Neural crest cell (in vitro differentiated cells): ENCODE measurements around the gene ELOVL6. TPM values are rescaled to one million over a fixed set of nuclear protein-coding genes. Genes with fewer than 3 reads are reported as not detected.

ENCODE experiments used
- DNase-seq: peaks from one replicate; pipeline ENCODE4 v3.0.0; 2021; ENCODE audit warnings: low read depth, mixed read lengths, low spot score
- H3K27ac Mint-ChIP-seq: one replicate; pipeline ENCODE4 v1.8.0; 2021; ENCODE audit warnings: mild to moderate bottlenecking, mixed read lengths; ENCODE audit not compliant: unreplicated experiment
- H3K27me3 Mint-ChIP-seq: 2 replicates; pipeline ENCODE4 v1.8.0; 2021; ENCODE audit warnings: low read depth, mild to moderate bottlenecking, mixed read lengths
- H3K36me3 Mint-ChIP-seq: 2 replicates; pipeline ENCODE4 v1.8.0; 2021; ENCODE audit warnings: low read depth, mild to moderate bottlenecking, mixed read lengths
- H3K4me1 Mint-ChIP-seq: 2 replicates; pipeline ENCODE4 v1.8.0; 2021; ENCODE audit warnings: mixed read lengths
- H3K4me3 Mint-ChIP-seq: one replicate; pipeline ENCODE4 v1.8.0; 2021; ENCODE audit warnings: mild to moderate bottlenecking, mixed read lengths
- H3K9me3 Mint-ChIP-seq: 2 replicates; pipeline ENCODE4 v1.8.0; 2021; ENCODE audit warnings: mixed read lengths
- CTCF ChIP-seq: fragments of 200-600 bp; sonication (generic); conservative IDR thresholded peaks from 2 replicates; pipeline ENCODE4 v1.5.0; 2021; ENCODE audit warnings: antibody characterized with exemption, mild to moderate bottlenecking
- total RNA-seq: library from RNA; stranded (reverse); gene quantifications from 2 replicates; pipeline ENCODE4 v1.2.1, GENCODE V29; 2021

Gene ELOVL6
- total RNA-seq, 1 donor from 2014 or later, result 105 TPM

- no peak for TF ChIP-seq CTCF
- H3K27me3 Mint-ChIP-seq, result no peaks in the 10 kb centered on the region
- H3K4me1 Mint-ChIP-seq, result peaks cover 9% of the 10 kb centered on the region
- H3K36me3 Mint-ChIP-seq, result peaks cover 19% of the 10 kb centered on the region
- no peak for DNase-seq
- no peak overlapping the region for H3K4me3 Mint-ChIP-seq
- no peak overlapping the region for H3K27ac Mint-ChIP-seq
- peaks cover 2% of the 10 kb centered on the region for H3K9me3 Mint-ChIP-seq
Measured at GRCh38 chr4:110124711-110125110, 73.7 kb downstream of the ELOVL6 start.

- peaks cover 2% of the 10 kb centered on the region for H3K9me3 Mint-ChIP-seq
- no peak overlapping the region for H3K4me3 Mint-ChIP-seq
- no peaks in the 10 kb centered on the region for H3K27me3 Mint-ChIP-seq
- no peak overlapping the region for H3K27ac Mint-ChIP-seq
- DNase-seq, result no peak
- H3K4me1 Mint-ChIP-seq, result peaks cover 11% of the 10 kb centered on the region
- H3K36me3 Mint-ChIP-seq, result peaks cover 17% of the 10 kb centered on the region
- no peak for TF ChIP-seq CTCF
Measured at GRCh38 chr4:110122201-110122600, 76.2 kb downstream of the ELOVL6 start.

GRCh38 chr4:110120506-110120905 lies 77.9 kb downstream of the ELOVL6 start:
- no peak for TF ChIP-seq CTCF
- no peak for DNase-seq
- H3K27me3 Mint-ChIP-seq, result no peaks in the 10 kb centered on the region
- peaks cover 2% of the 10 kb centered on the region for H3K9me3 Mint-ChIP-seq
- H3K4me1 Mint-ChIP-seq, result peaks cover 11% of the 10 kb centered on the region
- no peak overlapping the region for H3K4me3 Mint-ChIP-seq
- peaks cover 24% of the 10 kb centered on the region for H3K36me3 Mint-ChIP-seq
- H3K27ac Mint-ChIP-seq, result no peak overlapping the region

- TF ChIP-seq CTCF, result no peak
- H3K9me3 Mint-ChIP-seq, result peaks cover 2% of the 10 kb centered on the region
- H3K4me1 Mint-ChIP-seq, result peaks cover 11% of the 10 kb centered on the region
- no peaks in the 10 kb centered on the region for H3K27me3 Mint-ChIP-seq
- peaks cover 24% of the 10 kb centered on the region for H3K36me3 Mint-ChIP-seq
- no peak for DNase-seq
- H3K4me3 Mint-ChIP-seq, result no peak overlapping the region
- H3K27ac Mint-ChIP-seq, result no peak overlapping the region
Measured at GRCh38 chr4:110119880-110120279, 78.5 kb downstream of the ELOVL6 start.

- Mint-ChIP-seq H3K9me3 (peaks cover 2% of the 10 kb centered on the region), H3K4me1 (peaks cover 11% of the 10 kb centered on the region), H3K4me3 (no peak overlapping the region), H3K27me3 (no peaks in the 10 kb centered on the region), H3K36me3 (peaks cover 24% of the 10 kb centered on the region), H3K27ac (no peak overlapping the region)
- no peak for DNase-seq
- no peak for TF ChIP-seq CTCF
Measured at GRCh38 chr4:110119337-110119736, 79.1 kb downstream of the ELOVL6 start.

GRCh38 chr4:110112056-110112455 lies 86.4 kb downstream of the ELOVL6 start:
- no peak overlapping the region for H3K27ac Mint-ChIP-seq
- no peak for TF ChIP-seq CTCF
- DNase-seq, result no peak
- H3K36me3 Mint-ChIP-seq, result peaks cover 12% of the 10 kb centered on the region
- no peaks in the 10 kb centered on the region for H3K27me3 Mint-ChIP-seq
- peaks cover 17% of the 10 kb centered on the region for H3K4me1 Mint-ChIP-seq
- H3K4me3 Mint-ChIP-seq, result no peak overlapping the region
- H3K9me3 Mint-ChIP-seq, result no peaks in the 10 kb centered on the region
